Right cardiac atrium (tissue), 5 donors: ENCODE data around the gene PHF21A. TPM values are rescaled to one million over a fixed set of nuclear protein-coding genes. Genes with fewer than 3 reads are reported as not detected.

Source experiments
- ATAC-seq, 2 donors: fragments of 200-7000 bp; cut with Tn5 transposase; one replicate each; pipeline versions ENCODE4 v1.8.0 to v1.9.1; 2020; ENCODE audit warnings: moderate library complexity in 2 of 2, mild to moderate bottlenecking in 1 of 2
- DNase-seq, 3 donors: peaks; one replicate each; pipeline ENCODE4 v3.0.0-alpha.2; 2020
- H3K27ac ChIP-seq: one replicate; pipeline ENCODE4 v1.5.1; 2013; ENCODE audit warnings: mild to moderate bottlenecking, low read length, control low read depth, moderate library complexity
- H3K27me3 ChIP-seq: one replicate; pipeline ENCODE4 v1.6.1; 2013; ENCODE audit not compliant: control insufficient read depth, insufficient read depth
- H3K4me1 ChIP-seq: one replicate; pipeline ENCODE4 v1.6.1; 2013; ENCODE audit warnings: low read length; ENCODE audit not compliant: control insufficient read depth, insufficient read depth
- H3K4me3 ChIP-seq: one replicate; pipeline ENCODE4 v1.5.1; 2013; ENCODE audit warnings: low read length, control low read depth
- H3K9me3 ChIP-seq: one replicate; pipeline ENCODE4 v1.6.1; 2013; ENCODE audit warnings: low read length; ENCODE audit not compliant: control insufficient read depth
- WGBS: extraction: QIAGEN DNeasy Blood & Tissue Kit; methylation state at CpG from one replicate; pipeline ENCODE4 v1.1.7; 2013; 5-methylcytosine and 5-hydroxymethylcytosine counted together
- intact Hi-C, 4 donors: fragments of 100-400 bp; cut with DNase I; formaldehyde crosslinking; loops; one replicate each; pipeline versions ENCODE4 v1.11.0 to v1.14.0; 2022 to 2023
- long read RNA-seq, 4 donors: library from polyadenylated mRNA; unstranded; transcript quantifications; one replicate each; pipeline ENCODE4 v2.0.0, GENCODE V29; 2020 to 2021
- polyA plus RNA-seq: library from polyadenylated mRNA; stranded (reverse); fragments of 200-250 nt; gene quantifications from one replicate; pipeline ENCODE4 v1.2.3, GENCODE V29; 2013
- total RNA-seq, 4 donors: library from RNA; stranded (reverse); fragmentation: NEBNext Ultra II Directional; extraction: Animal tissue kit (Norgen Biotek cat#: 25700); gene quantifications; one replicate each; pipeline ENCODE4 v1.2.1, GENCODE V29; 2021
- donor health status: healthy with polysubstance abuse.
- donor health status: DM: no; HTN: yes; CAD: no.
- donor health status: DM: no; HTN: no; CAD: no.
- donor health status: DM: no; HTN: yes; CAD: no; lungs with severe emphysema.
- donor health status: DM: yes; HTN: yes; CAD: no.

Gene PHF21A
- total RNA-seq (10 to 100 TPM; 50.5 to 57.3 (median 52.2) TPM), polyA plus RNA-seq (23.6 TPM)
- long read RNA-seq, donor 1, partial matches to known transcripts: 7 of 41 reads
- long read RNA-seq, donor 1, other reads (novel, unspliced or antisense): 34 of 41 reads
- long read RNA-seq, donor 2, partial matches to known transcripts: 3 of 7 reads
- long read RNA-seq, donor 2, other reads (novel, unspliced or antisense): 4 of 7 reads
- long read RNA-seq, donor 3, partial matches to known transcripts: 22 of 49 reads
- long read RNA-seq, donor 3, other reads (novel, unspliced or antisense): 27 of 49 reads
- long read RNA-seq, donor 4, partial matches to known transcripts: 2 of 10 reads
- long read RNA-seq, donor 4, other reads (novel, unspliced or antisense): 8 of 10 reads

- intact Hi-C loops: loop anchor here in 3 of 4 donors (2.0 to 10.0 kb wide), 3 partner anchors 117 to 193 kb away; no protein-coding TSS in a partner anchor
- WGBS: under 1% methylated on average over 50 of the region's 52 CpGs
- no peaks in the 10 kb centered on the region for H3K27me3 ChIP-seq
These were observed at the start of gene PHF21A for GRCh38 chr11:46121301-46121723. TSS of gene PHF21A (minus strand) at chr11:46121454. CDS start at chr11:46084219, 37,235 bp downstream.

GRCh38 chr11:46170797-46171196 lies 49.5 kb upstream of the PHF21A start:
- Histone ChIP-seq H3K4me1 (no peaks in the 10 kb centered on the region), H3K27me3 (no peaks in the 10 kb centered on the region), H3K9me3 (no peaks in the 10 kb centered on the region), H3K27ac (no peak overlapping the region), H3K4me3 (no peak overlapping the region)
- DNase-seq: no peak
- ATAC-seq: no peak
- intact Hi-C loops: no loop called here

More at GRCh38 chr11:46121301-46121723, at the start of gene PHF21A:
- Histone ChIP-seq H3K9me3 (no peaks in the 10 kb centered on the region), H3K4me3 (peak within 1 kb of the TSS; percentile 99), H3K27ac (peak within 1 kb of the TSS; percentile 100), H3K4me1 (no peaks in the 10 kb centered on the region)
- peak; percentile 92 to 97 (median 95) for DNase-seq
- peak; percentile 86 to 89 for ATAC-seq

DNA sequence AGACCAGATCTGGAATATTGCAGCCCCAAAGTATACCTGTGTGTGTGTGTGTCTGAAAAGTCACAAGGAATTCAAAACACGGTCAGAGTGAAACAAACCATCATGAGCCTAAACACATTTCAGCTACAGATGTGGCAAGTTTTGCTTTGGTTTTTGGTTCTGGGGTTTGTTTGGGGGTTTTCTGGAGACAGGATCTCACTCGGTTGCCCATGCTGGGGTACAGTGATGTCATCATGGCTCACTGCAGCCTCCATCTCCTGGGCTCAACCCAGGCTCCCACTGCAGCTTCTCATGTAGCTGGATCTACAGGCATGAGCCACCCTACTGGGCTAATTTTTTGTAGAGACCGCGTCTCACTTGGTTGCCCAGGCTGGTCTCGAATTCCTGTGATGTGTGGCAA lies 41.4 kb upstream of the PHF21A start:
- Histone ChIP-seq H3K4me3 (no peak overlapping the region), H3K27ac (no peak overlapping the region), H3K4me1 (no peaks in the 10 kb centered on the region), H3K9me3 (no peaks in the 10 kb centered on the region), H3K27me3 (no peaks in the 10 kb centered on the region)
- no peak for DNase-seq
- intact Hi-C loops: no loop called here
- ATAC-seq: no peak
- WGBS: 85% methylated on average over 5 of the region's 5 CpGs

- no peaks in the 10 kb centered on the region for H3K27me3 ChIP-seq
These were observed 39.9 kb upstream of the PHF21A start for GRCh38 chr11:46161201-46161600.

GRCh38 chr11:46160100-46160499 lies 38.8 kb upstream of the PHF21A start:
- Histone ChIP-seq H3K27ac (no peak overlapping the region), H3K9me3 (no peaks in the 10 kb centered on the region), H3K4me3 (no peak overlapping the region), H3K4me1 (no peaks in the 10 kb centered on the region), H3K27me3 (no peaks in the 10 kb centered on the region)
- ATAC-seq (no peak), DNase-seq (no peak)
- WGBS: 48% methylated on average over 3 of the region's 3 CpGs
- intact Hi-C loops: no loop called here

More at GRCh38 chr11:46161201-46161600, 39.9 kb upstream of the PHF21A start:
- WGBS: 83% methylated on average over 7 of the region's 7 CpGs
- DNase-seq: no peak
- Histone ChIP-seq H3K9me3 (no peaks in the 10 kb centered on the region), H3K4me3 (no peak overlapping the region), H3K27ac (no peak overlapping the region), H3K4me1 (no peaks in the 10 kb centered on the region)
- ATAC-seq: no peak
- intact Hi-C loops: no loop called here

- H3K9me3 ChIP-seq: no peaks in the 10 kb centered on the region
- intact Hi-C loops: no loop called here
- no peak overlapping the region for H3K27ac ChIP-seq
- DNase-seq: no peak
- 31% methylated on average over 2 of the region's 2 CpGs for WGBS
- no peak for ATAC-seq
- H3K4me3 ChIP-seq: no peak overlapping the region
- H3K27me3 ChIP-seq: no peaks in the 10 kb centered on the region
- H3K4me1 ChIP-seq: no peaks in the 10 kb centered on the region
These were observed 38.4 kb upstream of the PHF21A start for GRCh38 chr11:46159680-46160079.

DNA sequence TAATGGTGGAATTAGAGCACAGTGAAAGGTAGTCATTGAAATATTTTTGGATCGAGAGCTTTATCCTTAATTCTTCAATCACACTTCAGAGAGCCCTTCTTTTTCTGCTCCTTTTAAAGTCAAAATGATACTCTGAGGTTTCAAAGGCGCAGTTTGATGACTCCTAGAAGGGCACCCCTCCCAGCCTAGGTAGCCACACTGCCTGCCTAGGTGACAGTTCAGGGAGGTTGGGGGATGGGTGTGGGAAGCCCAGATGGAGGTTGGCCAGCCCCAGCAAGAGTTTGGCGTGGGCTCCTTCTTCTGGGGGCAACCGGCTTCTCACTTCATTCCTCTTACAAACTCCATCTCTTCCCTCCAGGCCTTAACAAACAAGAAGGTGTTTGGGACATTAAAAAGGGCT lies 28.6 kb upstream of the PHF21A start:
- no peak for DNase-seq
- Histone ChIP-seq H3K27me3 (no peaks in the 10 kb centered on the region), H3K4me3 (no peak overlapping the region), H3K4me1 (no peaks in the 10 kb centered on the region), H3K27ac (no peak overlapping the region), H3K9me3 (no peaks in the 10 kb centered on the region)
- no peak for ATAC-seq
- 66% methylated on average over 4 of the region's 4 CpGs for WGBS
- intact Hi-C loops: no loop called here

- H3K4me1 ChIP-seq: no peaks in the 10 kb centered on the region
- ATAC-seq: no peak
- no peaks in the 10 kb centered on the region for H3K9me3 ChIP-seq
- H3K27ac ChIP-seq: no peak overlapping the region
- H3K4me3 ChIP-seq: no peak overlapping the region
- DNase-seq: no peak
- H3K27me3 ChIP-seq: no peaks in the 10 kb centered on the region
- intact Hi-C loops: no loop called here
- WGBS: 27% methylated on average over 11 of the region's 11 CpGs
These were observed 28.1 kb upstream of the PHF21A start for GRCh38 chr11:46149342-46149741.

GRCh38 chr11:46144741-46145140 lies 23.5 kb upstream of the PHF21A start:
- no peaks in the 10 kb centered on the region for H3K9me3 ChIP-seq
- no peak overlapping the region for H3K27ac ChIP-seq
- WGBS: 69% methylated on average over 8 of the region's 8 CpGs
- no peaks in the 10 kb centered on the region for H3K27me3 ChIP-seq
- no peak for ATAC-seq
- H3K4me3 ChIP-seq: no peak overlapping the region
- H3K4me1 ChIP-seq: no peaks in the 10 kb centered on the region
- intact Hi-C loops: no loop called here
- no peak for DNase-seq

DNA sequence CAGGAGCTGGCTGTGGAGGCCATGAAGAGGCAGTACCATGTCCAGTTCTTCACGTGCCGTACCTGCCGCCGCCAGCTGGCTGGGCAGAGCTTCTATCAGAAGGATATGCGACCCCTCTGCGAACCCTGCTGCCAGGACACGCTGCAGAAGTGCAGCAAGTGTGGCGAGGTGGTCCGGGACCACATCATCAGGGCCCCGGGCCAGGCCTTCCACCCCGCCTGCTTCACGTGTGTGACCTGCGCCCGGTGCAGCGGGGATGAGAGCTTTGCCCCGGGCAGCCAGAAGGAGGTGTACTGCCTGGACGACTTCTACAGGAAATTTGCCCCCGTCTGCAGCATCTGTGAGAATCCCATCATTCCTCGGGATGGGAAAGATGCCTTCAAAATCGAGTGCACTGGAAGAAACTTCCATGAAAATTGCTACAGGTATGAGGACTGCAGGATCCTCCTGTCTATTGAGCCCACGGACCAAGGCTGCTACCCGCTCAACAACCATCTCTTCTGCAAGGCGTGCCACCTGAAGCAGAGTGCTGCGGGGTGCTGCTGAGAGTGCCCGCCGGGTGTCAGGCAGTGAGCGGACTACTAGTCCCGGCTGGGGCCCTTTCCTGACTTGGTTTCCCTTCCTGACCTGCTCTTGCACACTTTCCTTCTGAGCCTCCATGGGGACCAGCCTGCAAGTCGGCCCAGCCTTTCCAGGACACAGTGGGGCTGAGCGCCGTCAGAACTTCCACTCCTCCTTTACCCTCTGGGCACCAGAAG lies 22.0 kb upstream of the PHF21A start:
- 81% methylated on average over 31 of the region's 31 CpGs for WGBS
- no peak overlapping the region for H3K27ac ChIP-seq
- ATAC-seq: no peak
- peak in 1 of 3 donors; percentile 40 for DNase-seq
- H3K9me3 ChIP-seq: no peaks in the 10 kb centered on the region
- intact Hi-C loops: no loop called here
- no peaks in the 10 kb centered on the region for H3K27me3 ChIP-seq
- no peaks in the 10 kb centered on the region for H3K4me1 ChIP-seq
- H3K4me3 ChIP-seq: no peak overlapping the region

DNA sequence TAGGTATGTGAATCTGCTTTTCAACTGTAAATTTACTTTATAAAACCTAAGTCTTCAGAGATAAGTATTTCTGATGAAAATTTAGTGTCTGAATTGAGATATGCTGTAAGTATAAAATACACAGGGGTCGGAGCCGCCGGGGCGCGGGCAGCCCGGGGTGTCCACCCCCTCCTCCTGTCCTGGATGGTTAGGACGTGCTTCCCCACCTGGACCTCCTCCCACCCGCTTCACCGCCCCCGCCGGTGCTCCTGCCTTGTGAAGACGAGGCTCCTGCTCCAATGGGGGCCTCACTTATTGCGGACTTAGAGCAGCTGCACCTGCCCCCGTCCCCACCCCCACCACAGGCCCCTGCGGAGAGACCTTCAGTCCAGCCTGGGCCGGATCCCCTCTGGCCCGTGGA lies 21.3 kb upstream of the PHF21A start:
- intact Hi-C loops: no loop called here
- H3K4me1 ChIP-seq: no peaks in the 10 kb centered on the region
- ATAC-seq: no peak
- 77% methylated on average over 17 of the region's 17 CpGs for WGBS
- peak in 1 of 3 donors; percentile 44 for DNase-seq
- H3K9me3 ChIP-seq: no peaks in the 10 kb centered on the region
- no peak overlapping the region for H3K27ac ChIP-seq
- no peak overlapping the region for H3K4me3 ChIP-seq
- no peaks in the 10 kb centered on the region for H3K27me3 ChIP-seq
